ENCODE measurements around the gene RUBCNL. TPM values are rescaled to one million over a fixed set of nuclear protein-coding genes. Genes with fewer than 3 reads are reported as not detected.

Gene RUBCNL
- polyA plus RNA-seq, 1 of the 3 experiments (the other 2 are of a cell fraction) = 0.07 TPM

DNA sequence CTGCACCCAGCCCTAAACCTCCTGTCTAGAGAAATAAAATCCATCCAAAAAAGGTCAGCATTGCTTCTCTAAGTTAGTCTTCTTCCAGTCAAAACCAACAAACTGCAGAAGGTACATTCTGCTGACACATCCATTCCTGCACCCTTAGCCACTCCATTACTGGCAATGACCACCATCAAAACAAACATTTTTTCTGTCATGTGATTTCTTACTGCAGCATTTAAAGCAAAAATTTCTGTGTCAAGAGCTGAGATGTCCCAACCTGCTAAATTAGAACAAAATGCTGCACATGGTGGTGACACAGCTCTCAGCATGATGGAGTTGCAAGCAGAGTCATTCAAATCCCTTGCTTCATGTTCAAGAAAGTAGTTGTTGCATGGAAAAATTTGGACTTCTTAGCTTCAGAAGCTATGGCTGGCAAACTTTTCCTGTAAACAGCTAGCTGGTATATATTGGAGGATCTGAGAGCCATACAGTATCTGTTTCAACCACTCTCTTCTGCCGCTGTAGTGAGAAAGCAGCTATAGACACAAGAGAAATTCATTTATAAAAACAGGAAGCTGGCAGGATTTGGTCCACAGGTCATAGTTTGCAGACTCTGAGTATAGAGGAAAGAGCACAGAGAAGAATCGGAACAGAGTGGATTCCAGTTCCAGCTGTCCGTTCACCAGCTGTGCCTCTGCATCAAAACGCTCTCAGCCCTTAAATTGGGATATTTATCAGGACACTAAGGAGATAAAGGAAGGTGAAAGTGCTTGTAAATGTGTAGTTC is 17.4 kb downstream of the RUBCNL start:
- no peaks in the 10 kb centered on the region for H3K9me2 ChIP-seq
- H3K4me2 ChIP-seq = no peak overlapping the region
- no peak overlapping the region for H3K27ac ChIP-seq (ENCODE audit: low read depth in 2 of 2, low read length in 1 of 2)
- no peak overlapping the region for H3K9ac ChIP-seq
- WGBS (ENCODE audit: low lambda C conversion rate) = 90% methylated on average over 4 of the region's 4 CpGs
- H3F3A ChIP-seq (replicated peaks; ENCODE audit: insufficient read depth) = no peaks in the 10 kb centered on the region
- H3K36me3 ChIP-seq (replicated peaks in 1 of 2; ENCODE audit: control insufficient read depth in 1 of 2, insufficient read depth in 2 of 2, low read length in 1 of 2) = no peaks in the 10 kb centered on the region
- no peaks in the 10 kb centered on the region for H3K9me3 ChIP-seq
- POLR2A ChIA-PET = no interaction called here
- DNase-seq = no peak
- H3K4me3 ChIP-seq (ENCODE audit: low read depth in 2 of 2, low read length in 1 of 2) = no peak overlapping the region
- H3K4me1 ChIP-seq (ENCODE audit: control insufficient read depth in 1 of 2, insufficient read depth in 2 of 2, low read depth in 1 of 2, low read length in 1 of 2) = peaks cover 2 to 13% of the 10 kb centered on the region in 2 experiments; a peak in 2 of 4 replicates
- H3K79me2 ChIP-seq (ENCODE audit: insufficient read depth) = no peaks in the 10 kb centered on the region
- no peaks in the 10 kb centered on the region for H3K27me3 ChIP-seq (ENCODE audit: insufficient read depth)
- peak overlapping the region; percentile 26; the same call in 1 of the 2 replicates for H2AFZ ChIP-seq (ENCODE audit: low read depth)
- CTCF ChIA-PET = no interaction called here
- TF ChIP-seq RXRA (IDR thresholded peaks at IDR 0.05; ENCODE audit: borderline replicate concordance, low read depth) = no peak
- H4K20me1 ChIP-seq (ENCODE audit: insufficient read depth) = no peaks in the 10 kb centered on the region

DNA sequence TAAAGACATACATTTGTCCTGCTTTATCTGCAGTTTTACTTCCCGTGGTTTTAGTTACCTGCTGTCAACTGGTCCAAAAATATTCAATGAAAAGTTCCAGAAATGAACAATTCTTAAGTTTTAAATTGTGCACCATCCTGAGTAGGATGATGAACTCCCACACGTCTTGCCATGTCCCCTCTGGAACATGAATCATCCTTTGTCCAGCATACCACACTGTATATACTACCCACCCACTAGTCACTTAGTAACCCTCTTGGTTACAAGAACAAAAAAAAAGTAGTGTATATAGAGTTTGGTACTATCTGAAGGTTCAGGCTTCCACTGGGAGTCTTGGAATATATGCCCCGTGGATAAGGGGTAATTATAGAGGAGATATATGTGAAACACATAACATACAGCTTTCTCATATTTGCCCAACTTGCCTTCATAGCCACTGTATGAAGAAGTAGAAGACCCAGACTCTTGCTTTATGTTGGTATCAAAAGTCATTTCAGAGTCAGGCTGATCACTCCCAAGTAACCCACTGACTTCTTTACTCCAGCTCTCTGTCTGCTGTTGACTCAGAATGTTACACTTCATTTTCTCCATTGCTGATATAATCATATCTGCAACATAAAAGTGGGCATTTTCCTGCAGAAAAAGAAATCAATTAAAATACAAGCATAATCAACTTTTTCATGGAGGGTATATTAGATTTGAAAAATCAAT is 19.3 kb downstream of the RUBCNL start:
- H3K4me3 ChIP-seq (ENCODE audit: low read depth in 2 of 2, low read length in 1 of 2) = no peak overlapping the region
- ChIA-PET POLR2A (no interaction called here), CTCF (no interaction called here)
- H2AFZ ChIP-seq (ENCODE audit: low read depth) = no peak overlapping the region
- H3K9me3 ChIP-seq = no peaks in the 10 kb centered on the region
- H3K9ac ChIP-seq = no peak overlapping the region
- H3F3A ChIP-seq (replicated peaks; ENCODE audit: insufficient read depth) = no peaks in the 10 kb centered on the region
- H3K27me3 ChIP-seq (ENCODE audit: insufficient read depth) = no peaks in the 10 kb centered on the region
- no peaks in the 10 kb centered on the region for H3K79me2 ChIP-seq (ENCODE audit: insufficient read depth)
- H3K36me3 ChIP-seq (replicated peaks in 1 of 2; ENCODE audit: control insufficient read depth in 1 of 2, insufficient read depth in 2 of 2, low read length in 1 of 2) = no peaks in the 10 kb centered on the region
- 37% methylated on average over 3 of the region's 3 CpGs for WGBS (ENCODE audit: low lambda C conversion rate)
- peaks cover 2 to 11% of the 10 kb centered on the region in 2 experiments; a peak in 2 of 4 replicates for H3K4me1 ChIP-seq (ENCODE audit: control insufficient read depth in 1 of 2, insufficient read depth in 2 of 2, low read depth in 1 of 2, low read length in 1 of 2)
- TF ChIP-seq, protein P1, sequence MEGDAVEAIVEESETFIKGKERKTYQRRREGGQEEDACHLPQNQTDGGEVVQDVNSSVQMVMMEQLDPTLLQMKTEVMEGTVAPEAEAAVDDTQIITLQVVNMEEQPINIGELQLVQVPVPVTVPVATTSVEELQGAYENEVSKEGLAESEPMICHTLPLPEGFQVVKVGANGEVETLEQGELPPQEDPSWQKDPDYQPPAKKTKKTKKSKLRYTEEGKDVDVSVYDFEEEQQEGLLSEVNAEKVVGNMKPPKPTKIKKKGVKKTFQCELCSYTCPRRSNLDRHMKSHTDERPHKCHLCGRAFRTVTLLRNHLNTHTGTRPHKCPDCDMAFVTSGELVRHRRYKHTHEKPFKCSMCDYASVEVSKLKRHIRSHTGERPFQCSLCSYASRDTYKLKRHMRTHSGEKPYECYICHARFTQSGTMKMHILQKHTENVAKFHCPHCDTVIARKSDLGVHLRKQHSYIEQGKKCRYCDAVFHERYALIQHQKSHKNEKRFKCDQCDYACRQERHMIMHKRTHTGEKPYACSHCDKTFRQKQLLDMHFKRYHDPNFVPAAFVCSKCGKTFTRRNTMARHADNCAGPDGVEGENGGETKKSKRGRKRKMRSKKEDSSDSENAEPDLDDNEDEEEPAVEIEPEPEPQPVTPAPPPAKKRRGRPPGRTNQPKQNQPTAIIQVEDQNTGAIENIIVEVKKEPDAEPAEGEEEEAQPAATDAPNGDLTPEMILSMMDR (IDR thresholded peaks at IDR 0.05) = no peak
- TF ChIP-seq EZH2phosphoT487 (IDR thresholded peaks at IDR 0.05; ENCODE audit: borderline replicate concordance, low read depth) (no peak), MEF2A (IDR thresholded peaks at IDR 0.05; ENCODE audit: borderline replicate concordance, low read depth) (no peak), RXRA (IDR thresholded peaks at IDR 0.05; ENCODE audit: borderline replicate concordance, low read depth) (no peak), FOSL2 (IDR thresholded peaks at IDR 0.05; ENCODE audit: borderline replicate concordance, low read depth) (no peak), POLR2AphosphoS5 (IDR thresholded peaks at IDR 0.05; ENCODE audit: low read depth, low read length) (no peak), TEAD4 (IDR thresholded peaks at IDR 0.05; ENCODE audit: borderline replicate concordance, insufficient read depth) (no peak), TCF12 (IDR thresholded peaks at IDR 0.05) (no peak), RCOR1 (IDR thresholded peaks at IDR 0.05; ENCODE audit: low read length) (no peak), NFIC (IDR thresholded peaks at IDR 0.05; ENCODE audit: borderline replicate concordance) (no peak), TAF1 (IDR thresholded peaks at IDR 0.05; ENCODE audit: borderline replicate concordance, low read depth, low read length) (no peak), YY1 (IDR thresholded peaks at IDR 0.05; ENCODE audit: low read depth) (no peak), EP300 (IDR thresholded peaks at IDR 0.05; ENCODE audit: borderline replicate concordance in 1 of 2, low read depth in 1 of 2, low read length in 1 of 2) (no peak)
- TF ChIP-seq, protein P2, sequence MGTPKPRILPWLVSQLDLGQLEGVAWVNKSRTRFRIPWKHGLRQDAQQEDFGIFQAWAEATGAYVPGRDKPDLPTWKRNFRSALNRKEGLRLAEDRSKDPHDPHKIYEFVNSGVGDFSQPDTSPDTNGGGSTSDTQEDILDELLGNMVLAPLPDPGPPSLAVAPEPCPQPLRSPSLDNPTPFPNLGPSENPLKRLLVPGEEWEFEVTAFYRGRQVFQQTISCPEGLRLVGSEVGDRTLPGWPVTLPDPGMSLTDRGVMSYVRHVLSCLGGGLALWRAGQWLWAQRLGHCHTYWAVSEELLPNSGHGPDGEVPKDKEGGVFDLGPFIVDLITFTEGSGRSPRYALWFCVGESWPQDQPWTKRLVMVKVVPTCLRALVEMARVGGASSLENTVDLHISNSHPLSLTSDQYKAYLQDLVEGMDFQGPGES (IDR thresholded peaks at IDR 0.05; ENCODE audit: low read depth, low read length) = no peak
- TF ChIP-seq, protein P3, sequence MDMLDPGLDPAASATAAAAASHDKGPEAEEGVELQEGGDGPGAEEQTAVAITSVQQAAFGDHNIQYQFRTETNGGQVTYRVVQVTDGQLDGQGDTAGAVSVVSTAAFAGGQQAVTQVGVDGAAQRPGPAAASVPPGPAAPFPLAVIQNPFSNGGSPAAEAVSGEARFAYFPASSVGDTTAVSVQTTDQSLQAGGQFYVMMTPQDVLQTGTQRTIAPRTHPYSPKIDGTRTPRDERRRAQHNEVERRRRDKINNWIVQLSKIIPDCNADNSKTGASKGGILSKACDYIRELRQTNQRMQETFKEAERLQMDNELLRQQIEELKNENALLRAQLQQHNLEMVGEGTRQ (IDR thresholded peaks at IDR 0.05; ENCODE audit: borderline replicate concordance, low read depth, low read length) = no peak
- TF ChIP-seq, protein P4, sequence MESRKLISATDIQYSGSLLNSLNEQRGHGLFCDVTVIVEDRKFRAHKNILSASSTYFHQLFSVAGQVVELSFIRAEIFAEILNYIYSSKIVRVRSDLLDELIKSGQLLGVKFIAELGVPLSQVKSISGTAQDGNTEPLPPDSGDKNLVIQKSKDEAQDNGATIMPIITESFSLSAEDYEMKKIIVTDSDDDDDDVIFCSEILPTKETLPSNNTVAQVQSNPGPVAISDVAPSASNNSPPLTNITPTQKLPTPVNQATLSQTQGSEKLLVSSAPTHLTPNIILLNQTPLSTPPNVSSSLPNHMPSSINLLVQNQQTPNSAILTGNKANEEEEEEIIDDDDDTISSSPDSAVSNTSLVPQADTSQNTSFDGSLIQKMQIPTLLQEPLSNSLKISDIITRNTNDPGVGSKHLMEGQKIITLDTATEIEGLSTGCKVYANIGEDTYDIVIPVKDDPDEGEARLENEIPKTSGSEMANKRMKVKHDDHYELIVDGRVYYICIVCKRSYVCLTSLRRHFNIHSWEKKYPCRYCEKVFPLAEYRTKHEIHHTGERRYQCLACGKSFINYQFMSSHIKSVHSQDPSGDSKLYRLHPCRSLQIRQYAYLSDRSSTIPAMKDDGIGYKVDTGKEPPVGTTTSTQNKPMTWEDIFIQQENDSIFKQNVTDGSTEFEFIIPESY (IDR thresholded peaks at IDR 0.05; ENCODE audit: borderline replicate concordance, low read depth) = no peak
- DNase-seq = no peak
- H3K9me2 ChIP-seq = no peaks in the 10 kb centered on the region
- H4K20me1 ChIP-seq (ENCODE audit: insufficient read depth) = no peaks in the 10 kb centered on the region
- H3K27ac ChIP-seq (ENCODE audit: low read depth in 2 of 2, low read length in 1 of 2) = no peak overlapping the region
- no peak overlapping the region for H3K4me2 ChIP-seq
